SH-SY5Y (cell line): ENCODE measurements around the gene TENM4.

Experiments used
- GATA2 ChIP-seq: IDR thresholded peaks from 2 replicates; pipeline ENCODE4 v1.6.1; 2011; ENCODE audit warnings: mild to moderate bottlenecking, low read depth, low read length
- GATA3 ChIP-seq: IDR thresholded peaks from 2 replicates; pipeline ENCODE4 v1.6.1; 2011; ENCODE audit warnings: low read depth, mild to moderate bottlenecking, low read length, moderate library complexity

- no peak for TF ChIP-seq GATA2
- no peak for TF ChIP-seq GATA3
These were observed 720.4 kb downstream of the TENM4 start for GRCh38 chr11:78720281-78720989.
